Spleen (tissue), 11 donors: ENCODE data around the gene FLT3LG. TPM values are rescaled to one million over a fixed set of nuclear protein-coding genes. Genes with fewer than 3 reads are reported as not detected.
A peak's percentile ranks its signal among the peaks of the same experiment; 100 is the strongest.
"Not testable (repeated sequence)": the region's sequence is repeated elsewhere in the genome, so short reads cannot be mapped to it uniquely, and the experiment has no call there.

Experiments used
- DNase-seq: peaks from one replicate; pipeline ENCODE4 v3.0.0-alpha.2; 2020
- H3K27ac ChIP-seq, 8 donors: fragments of 200-600 bp; sonication (generic) in 7 of 8; 1 replicate in 4 of 8; 2 replicates in 4 of 8; pipeline versions ENCODE4 v1.5.0 to v1.8.0; 2016 to 2021; ENCODE audit warnings: inconsistent platforms in 4 of 8, mild to moderate bottlenecking in 4 of 8, moderate library complexity in 1 of 8
- H3K27me3 ChIP-seq, 7 donors: fragments of 200-600 bp; sonication (generic) in 6 of 7; replicated peaks in 1 of 7; 1 replicate in 4 of 7; 2 replicates in 3 of 7; pipeline versions ENCODE4 v1.5.0 to v1.8.0; 2016 to 2021; ENCODE audit warnings: inconsistent platforms in 3 of 7, mild to moderate bottlenecking in 1 of 7
- H3K36me3 ChIP-seq, 6 donors: fragments of 200-600 bp; sonication (generic) in 5 of 6; 1 replicate in 4 of 6; 2 replicates in 2 of 6; pipeline versions ENCODE4 v1.5.0 to v1.8.0; 2016 to 2021; ENCODE audit warnings: inconsistent platforms in 2 of 6
- H3K4me1 ChIP-seq, 6 donors: fragments of 200-600 bp; sonication (generic) in 5 of 6; 1 replicate in 3 of 6; 2 replicates in 3 of 6; pipeline versions ENCODE4 v1.5.0 to v1.8.0; 2016 to 2021; ENCODE audit warnings: inconsistent platforms in 3 of 6
- H3K4me3 ChIP-seq, 8 donors: fragments of 200-600 bp; sonication (generic) in 7 of 8; 1 replicate in 4 of 8; 2 replicates in 4 of 8; pipeline versions ENCODE4 v1.5.0 to v1.8.0; 2016 to 2021; ENCODE audit warnings: inconsistent platforms in 4 of 8, mild to moderate bottlenecking in 4 of 8, moderate library complexity in 2 of 8
- H3K9me3 ChIP-seq, 8 donors: fragments of 200-600 bp; sonication (generic) in 7 of 8; 1 replicate in 4 of 8; 2 replicates in 4 of 8; pipeline versions ENCODE4 v1.5.0 to v1.8.0; 2016 to 2021; ENCODE audit warnings: inconsistent platforms in 4 of 8
- POLR2A ChIP-seq, 3 donors: fragments of 450-650 bp; IDR thresholded peaks; one replicate each; pipeline ENCODE4 v1.5.1; 2017; ENCODE audit warnings: antibody characterized with exemption in 3 of 3, mild to moderate bottlenecking in 1 of 3
- POLR2AphosphoS5 ChIP-seq, 3 donors: sonication (generic); formaldehyde crosslinking; IDR thresholded peaks; one replicate each; pipeline ENCODE4 v1.5.1; 2017; ENCODE audit warnings: antibody characterized with exemption in 3 of 3
- WGBS, 5 donors: extraction: QIAGEN DNeasy Blood & Tissue Kit in 3 of 5; methylation state at CpG; one replicate each; pipeline versions ENCODE4 v1.1.5 to v1.1.7; 2013 to 2018; 5-methylcytosine and 5-hydroxymethylcytosine counted together
- intact Hi-C: fragments of 100-400 bp; cut with DNase I; formaldehyde crosslinking; loops from one replicate; pipeline ENCODE4 v1.15.0; 2023; ENCODE audit warnings: low total_unique reads
- polyA plus RNA-seq, 3 donors: library from polyadenylated mRNA; stranded (reverse); fragments of 200-250 nt; gene quantifications; one replicate each; pipeline ENCODE4 v1.2.1, GENCODE V29; 2013
- total RNA-seq, 7 donors: library from RNA; depleted of rRNA in 3 of 7; stranded (reverse); fragments of >200 nt in 3 of 7; fragmentation: NEBNext Ultra II Directional in 4 of 7; extraction: Animal tissue kit (Norgen Biotek cat#: 25700) in 4 of 7; gene quantifications; one replicate each; pipeline versions ENCODE4 v1.1.0 to v1.2.1, GENCODE V29; 2016 to 2021
- TF ChIP-seq, protein P1 (sequence below), 11 experiments: fragments of 200-600 bp in 7 of 11; fragments of 450-650 bp in 4 of 11; sonication (generic) in 4 of 11; IDR thresholded peaks in 8 of 11; conservative IDR thresholded peaks in 3 of 11; 1 replicate in 7 of 11; 2 replicates in 4 of 11; pipeline versions ENCODE4 v1.4.0 to v1.8.0; 2016 to 2021; ENCODE audit warnings: antibody characterized with exemption in 11 of 11, inconsistent platforms in 4 of 11, mild to moderate bottlenecking in 1 of 11
- donor health status: healthy with polysubstance abuse.
- donor health status: DM: no; HTN: no; CAD: no; lungs with moderate emphysema.
- donor health status: DM: no; HTN: no; CAD: no.
- donor health status: Bipolar disorder and iron deficiency.
- donor health status: healthy.
- donor health status: DM: no; HTN: no; CAD: no.
- donor health status: DM: yes; HTN: yes; CAD: no.

The FLT3LG gene
- total and polyA plus RNA-seq, 10 donors, result 11.2 to 32.8 (median 22.0) TPM

DNA sequence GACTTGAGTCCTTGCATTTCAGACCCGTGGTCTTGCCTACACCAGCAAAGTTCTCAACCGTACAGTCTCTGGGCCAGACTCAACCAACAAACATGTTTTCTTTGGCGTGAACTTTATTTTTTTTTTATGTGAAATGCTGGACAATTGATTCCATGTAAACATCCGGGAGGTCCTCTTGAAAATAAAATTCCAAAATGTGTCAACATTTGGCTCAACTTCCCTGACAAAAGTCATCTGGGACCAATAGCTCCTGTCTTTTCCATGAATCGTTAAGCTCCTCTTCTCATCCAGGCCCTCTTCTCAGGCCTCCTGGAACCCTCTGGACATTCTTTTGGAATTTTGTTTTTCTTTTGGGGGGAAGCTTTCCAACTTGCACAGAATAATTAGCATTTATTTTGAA, 18.2 kb upstream of the FLT3LG start:
- Histone ChIP-seq H3K4me1 (peaks cover 13 to 75% (median 36%) of the 10 kb centered on the region in 6 donors), H3K4me3 (no peak overlapping the region), H3K27me3 (no peaks in the 10 kb centered on the region), H3K9me3 (no peaks in the 10 kb centered on the region), H3K36me3 (peaks cover 0 to 51% (median 17%) of the 10 kb centered on the region in 6 donors), H3K27ac (peak overlapping the region in 7 of 8 donors; percentile 19 to 97 (median 32))
- intact Hi-C loops, result no loop called here
- TF ChIP-seq POLR2AphosphoS5 (IDR thresholded peaks at IDR 0.05) (no peak), POLR2A (IDR thresholded peaks at IDR 0.05) (no peak)
- TF ChIP-seq, protein P1, sequence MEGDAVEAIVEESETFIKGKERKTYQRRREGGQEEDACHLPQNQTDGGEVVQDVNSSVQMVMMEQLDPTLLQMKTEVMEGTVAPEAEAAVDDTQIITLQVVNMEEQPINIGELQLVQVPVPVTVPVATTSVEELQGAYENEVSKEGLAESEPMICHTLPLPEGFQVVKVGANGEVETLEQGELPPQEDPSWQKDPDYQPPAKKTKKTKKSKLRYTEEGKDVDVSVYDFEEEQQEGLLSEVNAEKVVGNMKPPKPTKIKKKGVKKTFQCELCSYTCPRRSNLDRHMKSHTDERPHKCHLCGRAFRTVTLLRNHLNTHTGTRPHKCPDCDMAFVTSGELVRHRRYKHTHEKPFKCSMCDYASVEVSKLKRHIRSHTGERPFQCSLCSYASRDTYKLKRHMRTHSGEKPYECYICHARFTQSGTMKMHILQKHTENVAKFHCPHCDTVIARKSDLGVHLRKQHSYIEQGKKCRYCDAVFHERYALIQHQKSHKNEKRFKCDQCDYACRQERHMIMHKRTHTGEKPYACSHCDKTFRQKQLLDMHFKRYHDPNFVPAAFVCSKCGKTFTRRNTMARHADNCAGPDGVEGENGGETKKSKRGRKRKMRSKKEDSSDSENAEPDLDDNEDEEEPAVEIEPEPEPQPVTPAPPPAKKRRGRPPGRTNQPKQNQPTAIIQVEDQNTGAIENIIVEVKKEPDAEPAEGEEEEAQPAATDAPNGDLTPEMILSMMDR (IDR thresholded peaks at IDR 0.05 in 8 of 11, conservative IDR thresholded peaks at IDR 0.05 in 3 of 11), result no peak
- WGBS, 5 donors, result 73 to 86% (median 83%) methylated on average over 5 of the region's 5 CpGs
- DNase-seq, result no peak

DNA sequence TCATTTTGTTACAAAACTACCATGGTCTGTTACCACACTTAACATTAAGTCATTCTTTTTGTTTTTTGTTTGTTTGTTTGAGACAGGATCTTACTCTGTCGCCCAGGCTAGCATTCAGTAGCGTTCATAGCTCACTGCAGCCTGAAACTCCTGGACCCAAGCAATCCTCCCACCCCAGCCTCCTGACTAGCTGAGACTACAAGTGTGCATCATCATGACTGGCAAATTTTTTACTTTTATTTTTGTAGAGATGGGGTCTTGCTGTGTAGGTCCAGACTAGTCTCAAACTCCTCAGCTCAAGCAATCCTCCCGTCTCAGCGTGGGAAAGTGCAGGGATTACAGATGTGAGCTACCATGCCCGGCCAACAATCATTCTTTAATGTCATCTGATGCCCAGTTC, 17.7 kb upstream of the FLT3LG start:
- 74 to 88% (median 86%) methylated on average over 5 of the region's 5 CpGs for WGBS, 5 donors
- no peaks in the 10 kb centered on the region for H3K27me3 ChIP-seq
- DNase-seq, result no peak
- H3K4me3 ChIP-seq, result no peak overlapping the region
- peaks cover 12 to 70% (median 35%) of the 10 kb centered on the region in 6 donors for H3K4me1 ChIP-seq
- H3K9me3 ChIP-seq, result no peaks in the 10 kb centered on the region
- H3K36me3 ChIP-seq, result peaks cover 0 to 52% (median 18%) of the 10 kb centered on the region in 6 donors
- TF ChIP-seq, protein P1 (IDR thresholded peaks at IDR 0.05 in 8 of 11, conservative IDR thresholded peaks at IDR 0.05 in 3 of 11), result no peak
- TF ChIP-seq POLR2A (IDR thresholded peaks at IDR 0.05) (no peak), POLR2AphosphoS5 (IDR thresholded peaks at IDR 0.05) (no peak)
- intact Hi-C loops, result no loop called here
- peak overlapping the region in 7 of 8 donors; percentile 2 to 97 (median 29) for H3K27ac ChIP-seq

GRCh38 chr19:49458567-49458903, 15.5 kb upstream of the FLT3LG start:
- Histone ChIP-seq H3K4me1 (peaks cover 12 to 57% (median 25%) of the 10 kb centered on the region in 6 donors), H3K36me3 (peaks cover 0 to 66% (median 27%) of the 10 kb centered on the region in 6 donors), H3K27me3 (no peaks in the 10 kb centered on the region), H3K27ac (peak overlapping the region; percentile 27 to 97 (median 72)), H3K4me3 (no peak overlapping the region), H3K9me3 (no peaks in the 10 kb centered on the region)
- 61 to 78% (median 73%) methylated on average over 5 of the region's 5 CpGs for whole genome bisulfite sequencing, 5 donors
- intact Hi-C loops, result no loop called here
- no peak for DNase-seq
- TF ChIP-seq POLR2A (IDR thresholded peaks at IDR 0.05) (no peak), POLR2AphosphoS5 (IDR thresholded peaks at IDR 0.05) (no peak)
- TF ChIP-seq, protein P1 (IDR thresholded peaks at IDR 0.05 in 8 of 11, conservative IDR thresholded peaks at IDR 0.05 in 3 of 11), result no peak

- Histone ChIP-seq H3K4me3 (no peak overlapping the region), H3K36me3 (peaks cover 0 to 74% (median 34%) of the 10 kb centered on the region in 6 donors), H3K27ac (peak overlapping the region in 1 of 8 donors; percentile 80), H3K27me3 (no peaks in the 10 kb centered on the region), H3K4me1 (peaks cover 6 to 56% (median 18%) of the 10 kb centered on the region in 6 donors), H3K9me3 (no peaks in the 10 kb centered on the region)
- intact Hi-C loops, result no loop called here
- TF ChIP-seq POLR2A (IDR thresholded peaks at IDR 0.05) (no peak), POLR2AphosphoS5 (IDR thresholded peaks at IDR 0.05) (no peak)
- TF ChIP-seq, protein P1 (IDR thresholded peaks at IDR 0.05 in 8 of 11, conservative IDR thresholded peaks at IDR 0.05 in 3 of 11), result no peak
- no peak for DNase-seq
- 77 to 96% (median 91%) methylated on average over 6 to 12 of the region's 12 CpGs for WGBS, 5 donors
Observed at GRCh38 chr19:49459388-49459787, 14.6 kb upstream of the FLT3LG start.

GRCh38 chr19:49461130-49461529, 12.9 kb upstream of the FLT3LG start:
- intact Hi-C loops, H3K27me3 ChIP-seq, DNase-seq, H3K27ac ChIP-seq, H3K4me3 ChIP-seq, H3K9me3 ChIP-seq: not testable (repeated sequence)
- WGBS, 5 donors, result 0% methylated on average over 1 of the region's 1 CpG; no CpG with 5 or more reads in 3 of the 5 donors
- Histone ChIP-seq H3K4me1 (peaks cover 4 to 41% (median 12%) of the 10 kb centered on the region in 6 donors), H3K36me3 (peaks cover 0 to 84% (median 47%) of the 10 kb centered on the region in 6 donors)
